ENCODE results near the gene OCIAD2. TPM values are rescaled to one million over a fixed set of nuclear protein-coding genes. Genes with fewer than 3 reads are reported as not detected.

The OCIAD2 gene
- total RNA-seq, 4 donors from 2014 or later, result 1.3 to 7.7 (median 2.4) TPM

GRCh38 chr4:48939785-48940184 is 33.2 kb upstream of the OCIAD2 start:
- H3K4me1 ChIP-seq, result no peaks in the 10 kb centered on the region
- TF ChIP-seq CTCF (IDR thresholded peaks at IDR 0.05 in 4 of 5, conservative IDR thresholded peaks at IDR 0.05 in 1 of 5) (no peak), POLR2A (IDR thresholded peaks at IDR 0.05) (no peak)
- ATAC-seq, result no peak
- no peaks in the 10 kb centered on the region for H3K27me3 ChIP-seq
- no peak overlapping the region for H3K4me3 ChIP-seq
- intact Hi-C loops (cut with DNase I; ENCODE audit: low total_unique reads), result no loop called here
- peaks cover 0 to 6% (median 0%) of the 10 kb centered on the region in 3 donors for H3K9me3 ChIP-seq
- no peak for DNase-seq
- in situ Hi-C loops (cut with MboI; ENCODE audit: low sequenced_read_pairs in 4 of 4), result no loop called here
- H3K27ac ChIP-seq, result no peak overlapping the region
- no peaks in the 10 kb centered on the region for H3K36me3 ChIP-seq

- H3K4me3 ChIP-seq, result no peak overlapping the region
- intact Hi-C loops (cut with DNase I; ENCODE audit: low total_unique reads) (no loop called here), in situ Hi-C loops (cut with MboI; ENCODE audit: low sequenced_read_pairs in 4 of 4) (no loop called here)
- no peaks in the 10 kb centered on the region for H3K36me3 ChIP-seq
- H3K9me3 ChIP-seq, result peaks cover 0 to 6% (median 0%) of the 10 kb centered on the region in 3 donors
- H3K27me3 ChIP-seq, result no peaks in the 10 kb centered on the region
- H3K27ac ChIP-seq, result no peak overlapping the region
- TF ChIP-seq POLR2A (IDR thresholded peaks at IDR 0.05), result no peak
- no peak for TF ChIP-seq CTCF (IDR thresholded peaks at IDR 0.05 in 4 of 5, conservative IDR thresholded peaks at IDR 0.05 in 1 of 5)
- ATAC-seq, result no peak
- DNase-seq, result no peak
- no peaks in the 10 kb centered on the region for H3K4me1 ChIP-seq
These were observed 32.3 kb upstream of the OCIAD2 start for GRCh38 chr4:48938831-48939230.

GRCh38 chr4:48937033-48937432 is 30.5 kb upstream of the OCIAD2 start:
- H3K4me1 ChIP-seq, result no peaks in the 10 kb centered on the region
- H3K27ac ChIP-seq, result no peak overlapping the region
- in situ Hi-C loops (cut with MboI; ENCODE audit: low sequenced_read_pairs in 4 of 4), result no loop called here
- intact Hi-C loops (cut with DNase I; ENCODE audit: low total_unique reads), result no loop called here
- ATAC-seq, result no peak
- H3K27me3 ChIP-seq, result no peaks in the 10 kb centered on the region
- no peak for TF ChIP-seq CTCF (IDR thresholded peaks at IDR 0.05 in 4 of 5, conservative IDR thresholded peaks at IDR 0.05 in 1 of 5)
- no peak overlapping the region for H3K4me3 ChIP-seq
- H3K9me3 ChIP-seq, result peaks cover 0 to 6% (median 0%) of the 10 kb centered on the region in 3 donors
- no peak for DNase-seq
- H3K36me3 ChIP-seq, result no peaks in the 10 kb centered on the region

- in situ Hi-C loops (cut with MboI; ENCODE audit: low sequenced_read_pairs in 4 of 4), result no loop called here
- no peaks in the 10 kb centered on the region for H3K9me3 ChIP-seq
- intact Hi-C loops (cut with DNase I; ENCODE audit: low total_unique reads), result no loop called here
- ATAC-seq, result no peak
- no peak for TF ChIP-seq POLR2A (IDR thresholded peaks at IDR 0.05)
- no peak for TF ChIP-seq CTCF (IDR thresholded peaks at IDR 0.05 in 4 of 5, conservative IDR thresholded peaks at IDR 0.05 in 1 of 5)
- H3K4me3 ChIP-seq, result no peak overlapping the region
- no peaks in the 10 kb centered on the region for H3K27me3 ChIP-seq
- H3K36me3 ChIP-seq, result no peaks in the 10 kb centered on the region
- no peak overlapping the region for H3K27ac ChIP-seq
- no peaks in the 10 kb centered on the region for H3K4me1 ChIP-seq
- no peak for DNase-seq
These were observed 24.9 kb upstream of the OCIAD2 start for GRCh38 chr4:48931459-48931858.

GRCh38 chr4:48930654-48931053 is 24.1 kb upstream of the OCIAD2 start:
- DNase-seq (no peak), ATAC-seq (no peak)
- H3K4me1 ChIP-seq, result no peaks in the 10 kb centered on the region
- H3K36me3 ChIP-seq, result no peaks in the 10 kb centered on the region
- intact Hi-C loops (cut with DNase I; ENCODE audit: low total_unique reads), result no loop called here
- no peaks in the 10 kb centered on the region for H3K9me3 ChIP-seq
- no peaks in the 10 kb centered on the region for H3K27me3 ChIP-seq
- TF ChIP-seq POLR2A (IDR thresholded peaks at IDR 0.05), result no peak
- TF ChIP-seq CTCF (IDR thresholded peaks at IDR 0.05 in 4 of 5, conservative IDR thresholded peaks at IDR 0.05 in 1 of 5), result no peak
- H3K4me3 ChIP-seq, result no peak overlapping the region
- in situ Hi-C loops (cut with MboI; ENCODE audit: low sequenced_read_pairs in 4 of 4), result no loop called here
- H3K27ac ChIP-seq, result no peak overlapping the region

All from gastrocnemius medialis (tissue), 4 donors.